H9 (cell line): ENCODE measurements around the gene KRT13. TPM values are rescaled to one million over a fixed set of nuclear protein-coding genes. Genes with fewer than 3 reads are reported as not detected.

Experiments
- DNase-seq: peaks from one replicate; pipeline ENCODE4 v3.0.0-alpha.2; 2017
- H2AFZ ChIP-seq: one replicate; pipeline ENCODE4 v1.6.1; 2013; ENCODE audit warnings: mild to moderate bottlenecking, low read length, control low read depth, moderate library complexity
- H2AK5ac ChIP-seq: 2 replicates; pipeline ENCODE4 v1.6.1; 2013; ENCODE audit warnings: low read length, control low read depth, mixed read lengths; ENCODE audit not compliant: insufficient read length
- H2BK120ac ChIP-seq: one replicate; pipeline ENCODE4 v1.6.1; 2013; ENCODE audit warnings: low read depth, mild to moderate bottlenecking, low read length, control low read depth, inconsistent platforms; ENCODE audit not compliant: poor library complexity, severe bottlenecking
- H2BK12ac ChIP-seq: 2 replicates; pipeline ENCODE4 v1.6.1; 2013; ENCODE audit warnings: low read length, control low read depth, mixed read lengths, low read depth; ENCODE audit not compliant: insufficient read length
- H2BK15ac ChIP-seq: 2 replicates; pipeline ENCODE4 v1.6.1; 2013; ENCODE audit warnings: low read depth, low read length, control low read depth
- H2BK20ac ChIP-seq: one replicate; pipeline ENCODE4 v1.6.1; 2013; ENCODE audit warnings: low read depth, mild to moderate bottlenecking, low read length, control low read depth, inconsistent platforms; ENCODE audit not compliant: poor library complexity, severe bottlenecking
- H2BK5ac ChIP-seq: 2 replicates; pipeline ENCODE4 v1.6.1; 2013; ENCODE audit warnings: low read length, control low read depth, mixed read lengths; ENCODE audit not compliant: insufficient read length
- H3K14ac ChIP-seq: 2 replicates; pipeline ENCODE4 v1.6.1; 2013; ENCODE audit warnings: low read length, control low read depth; ENCODE audit not compliant: insufficient read depth
- H3K18ac ChIP-seq: 2 replicates; pipeline ENCODE4 v1.6.1; 2013; ENCODE audit warnings: low read depth, mild to moderate bottlenecking, mixed read lengths, low read length, control low read depth; ENCODE audit not compliant: insufficient read length
- H3K23ac ChIP-seq: 2 replicates; pipeline ENCODE4 v1.6.1; 2013; ENCODE audit warnings: low read length, control low read depth, mixed read lengths, low read depth; ENCODE audit not compliant: insufficient read length
- H3K23me2 ChIP-seq: 2 replicates; pipeline ENCODE4 v1.6.1; 2013; ENCODE audit warnings: low read depth, mild to moderate bottlenecking, mixed read lengths, low read length, control low read depth; ENCODE audit not compliant: insufficient read length, poor library complexity, severe bottlenecking
- H3K27ac ChIP-seq: 2 replicates; pipeline ENCODE4 v1.5.1; 2013; ENCODE audit warnings: low read length, control low read depth, mixed read lengths, low read depth; ENCODE audit not compliant: insufficient read length
- H3K27me3 ChIP-seq: 2 replicates; pipeline ENCODE4 v1.6.1; 2013; ENCODE audit warnings: low read length, control low read depth, inconsistent platforms; ENCODE audit not compliant: insufficient read depth
- H3K4ac ChIP-seq: 2 replicates; pipeline ENCODE4 v1.6.1; 2013; ENCODE audit warnings: low read depth, mild to moderate bottlenecking, control low read depth, inconsistent platforms, low read length, moderate library complexity
- H3K4me1 ChIP-seq: 2 replicates; pipeline ENCODE4 v1.6.1; 2013; ENCODE audit warnings: low read length, control low read depth, inconsistent platforms; ENCODE audit not compliant: insufficient read depth
- H3K4me2 ChIP-seq: 2 replicates; pipeline ENCODE4 v1.6.1; 2013; ENCODE audit warnings: low read length, control low read depth, mixed read lengths; ENCODE audit not compliant: insufficient read length, insufficient read depth
- H3K56ac ChIP-seq: 2 replicates; pipeline ENCODE4 v1.6.1; 2013; ENCODE audit warnings: low read depth, mild to moderate bottlenecking, mixed read lengths, low read length, control low read depth; ENCODE audit not compliant: insufficient read length
- H3K79me1 ChIP-seq: 2 replicates; pipeline ENCODE4 v1.6.1; 2013; ENCODE audit warnings: low read depth, mild to moderate bottlenecking, moderate library complexity, low read length, control low read depth, inconsistent platforms; ENCODE audit not compliant: insufficient read depth, poor library complexity, severe bottlenecking
- H3K79me2 ChIP-seq: 2 replicates; pipeline ENCODE4 v1.6.1; 2013; ENCODE audit warnings: low read length, control low read depth, inconsistent platforms; ENCODE audit not compliant: insufficient read depth
- H3K9ac ChIP-seq: 2 replicates; pipeline ENCODE4 v1.6.1; 2013; ENCODE audit warnings: low read length, control low read depth, mixed read lengths; ENCODE audit not compliant: insufficient read length; ENCODE audit errors: extremely low read depth
- H3K9me3 ChIP-seq: one replicate; pipeline ENCODE4 v1.6.1; 2013; ENCODE audit warnings: low read depth, low read length, inconsistent platforms; ENCODE audit not compliant: control insufficient read depth
- H3T11ph ChIP-seq: one replicate; pipeline ENCODE4 v1.6.1; 2013; ENCODE audit warnings: mild to moderate bottlenecking, low read length, control low read depth, inconsistent platforms
- H4K20me1 ChIP-seq: one replicate; pipeline ENCODE4 v1.6.1; 2013; ENCODE audit not compliant: control insufficient read depth, insufficient read length, insufficient read depth
- H4K5ac ChIP-seq: 2 replicates; pipeline ENCODE4 v1.6.1; 2013; ENCODE audit warnings: low read depth, mild to moderate bottlenecking, mixed read lengths, low read length, control low read depth; ENCODE audit not compliant: insufficient read length
- H4K8ac ChIP-seq: replicated peaks from 2 replicates; pipeline ENCODE4 v1.6.1; 2013; ENCODE audit warnings: low read length, control low read depth, mixed read lengths, low read depth; ENCODE audit not compliant: insufficient read length
- H4K91ac ChIP-seq: 2 replicates; pipeline ENCODE4 v1.6.1; 2013; ENCODE audit warnings: low read depth, mild to moderate bottlenecking, moderate library complexity, mixed read lengths, low read length, control low read depth; ENCODE audit not compliant: insufficient read length
- H3K27ac Mint-ChIP-seq, 3 experiments: 2 replicates in 2 of 3; 3 replicates in 1 of 3; pipeline ENCODE4 v1.8.0; 2020 to 2021; ENCODE audit warnings: mixed read lengths in 3 of 3, mild to moderate bottlenecking in 1 of 3, moderate library complexity in 1 of 3
- H3K27me3 Mint-ChIP-seq: 2 replicates; pipeline ENCODE4 v1.8.0; 2021; ENCODE audit warnings: low read depth, mild to moderate bottlenecking, moderate library complexity, mixed read lengths
- H3K36me3 Mint-ChIP-seq, 3 experiments: 2 replicates in 2 of 3; 3 replicates in 1 of 3; pipeline ENCODE4 v1.8.0; 2020 to 2021; ENCODE audit warnings: low read depth in 3 of 3, mixed read lengths in 3 of 3; ENCODE audit not compliant: insufficient read depth in 1 of 3
- H3K4me1 Mint-ChIP-seq, 2 experiments: 2 replicates each; pipeline ENCODE4 v1.8.0; 2020; ENCODE audit warnings: mixed read lengths in 2 of 2
- H3K4me3 Mint-ChIP-seq, 2 experiments: 2 replicates in 1 of 2; 3 replicates in 1 of 2; pipeline ENCODE4 v1.8.0; 2020 to 2021; ENCODE audit warnings: mild to moderate bottlenecking in 2 of 2, mixed read lengths in 2 of 2, moderate library complexity in 1 of 2
- H3K9me3 Mint-ChIP-seq, 2 experiments: 2 replicates in 1 of 2; 3 replicates in 1 of 2; pipeline ENCODE4 v1.8.0; 2020; ENCODE audit warnings: mild to moderate bottlenecking in 2 of 2, mixed read lengths in 2 of 2, moderate library complexity in 1 of 2
- WGBS: extraction: QIAGEN DNeasy Blood & Tissue Kit; methylation state at CpG from one replicate; pipeline ENCODE4 v1.1.7; 2013; ENCODE audit warnings: missing lambda C conversion rate, low lambda C conversion rate, mixed read lengths; ENCODE audit not compliant: insufficient read length; ENCODE audit errors: extremely low coverage; 5-methylcytosine and 5-hydroxymethylcytosine counted together
- total RNA-seq: library from RNA; stranded (reverse); gene quantifications from 2 replicates; pipeline ENCODE4 v1.2.1, GENCODE V29; 2021
- TF ChIP-seq, protein P1 (sequence below): fragments of 200-600 bp; sonication (generic); conservative IDR thresholded peaks from 3 replicates; pipeline ENCODE4 v1.8.0; 2021; ENCODE audit warnings: antibody characterized with exemption, mild to moderate bottlenecking

KRT13 gene
- total RNA-seq, 1 experiment from 2014 or later: not detected

DNA sequence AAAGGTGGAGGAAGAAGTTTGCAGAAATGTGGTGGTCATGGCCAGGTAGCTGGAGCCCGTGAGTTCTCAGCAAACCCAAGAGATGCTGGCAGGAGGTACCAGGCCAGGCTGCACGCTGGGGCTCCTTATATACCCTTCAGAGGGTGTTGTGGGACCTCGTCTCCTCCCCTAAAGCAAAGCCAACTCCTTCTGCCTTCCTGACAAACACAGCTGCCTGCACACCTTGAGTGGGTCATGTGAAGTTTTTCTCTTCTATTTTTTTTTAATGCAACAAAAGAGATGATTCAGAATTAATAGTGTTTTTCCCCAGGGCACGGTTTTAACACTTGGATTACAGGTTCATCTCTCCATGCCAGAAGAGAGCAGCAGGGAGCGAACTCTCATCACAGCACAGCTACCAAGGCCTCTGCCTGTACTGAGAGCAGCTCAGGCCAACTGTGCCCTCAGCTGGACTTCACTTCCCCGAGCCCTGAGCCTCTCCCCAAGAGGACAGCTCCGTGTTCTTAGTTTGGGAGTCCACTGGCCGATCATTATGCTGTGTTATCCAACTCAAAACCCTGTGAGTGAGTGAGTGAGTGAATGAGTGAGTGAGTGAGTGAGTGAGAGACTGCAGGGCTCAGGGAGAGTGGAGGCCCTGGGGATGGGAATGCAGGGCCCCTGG lies 13.5 kb upstream of the KRT13 start, which contains the start of gene KRT15:
KRT15 (minus strand) TSS at position 102 of the 661 bp plus-strand sequence; CDS start at position 39, 63 bp downstream.
- Histone ChIP-seq H2BK120ac (no peak within 1 kb of the TSS), H3K4ac (no peak within 1 kb of the TSS), H3T11ph (no peak within 1 kb of the TSS), H4K20me1 (no peaks in the 10 kb centered on the region), H2BK5ac (no peak within 1 kb of the TSS), H3K27ac (no peak within 1 kb of the TSS), H3K4me2 (no peak within 1 kb of the TSS), H3K56ac (no peak within 1 kb of the TSS), H4K8ac (no peak within 1 kb of the TSS), H3K27me3 (no peaks in the 10 kb centered on the region), H2BK15ac (no peak within 1 kb of the TSS), H3K9ac (no peak within 1 kb of the TSS), H3K23ac (no peak within 1 kb of the TSS), H4K91ac (no peak within 1 kb of the TSS), H2BK20ac (no peak within 1 kb of the TSS), H3K14ac (no peak within 1 kb of the TSS; the same call in 1 of the 2 replicates), H3K79me1 (no peaks in the 10 kb centered on the region), H4K5ac (no peak within 1 kb of the TSS), H3K23me2 (no peaks in the 10 kb centered on the region), H3K79me2 (no peaks in the 10 kb centered on the region), H2AK5ac (no peak within 1 kb of the TSS), H3K4me1 (no peaks in the 10 kb centered on the region; the same call in 1 of the 2 replicates), H3K18ac (no peak within 1 kb of the TSS), H2AFZ (no peak within 1 kb of the TSS), H2BK12ac (no peak within 1 kb of the TSS), H3K9me3 (no peaks in the 10 kb centered on the region)
- DNase-seq: no peak
- peaks cover 6 to 13% (median 10%) of the 10 kb centered on the region in 3 experiments; a peak in 6 of 7 replicates for H3K36me3 Mint-ChIP-seq
- no peaks in the 10 kb centered on the region; a peak in 2 of 5 replicates for H3K9me3 Mint-ChIP-seq
- H3K27ac Mint-ChIP-seq: peak within 1 kb of the TSS in 1 of 3 experiments; percentile 74; a peak in 2 of 7 replicates
- TF ChIP-seq, protein P1, sequence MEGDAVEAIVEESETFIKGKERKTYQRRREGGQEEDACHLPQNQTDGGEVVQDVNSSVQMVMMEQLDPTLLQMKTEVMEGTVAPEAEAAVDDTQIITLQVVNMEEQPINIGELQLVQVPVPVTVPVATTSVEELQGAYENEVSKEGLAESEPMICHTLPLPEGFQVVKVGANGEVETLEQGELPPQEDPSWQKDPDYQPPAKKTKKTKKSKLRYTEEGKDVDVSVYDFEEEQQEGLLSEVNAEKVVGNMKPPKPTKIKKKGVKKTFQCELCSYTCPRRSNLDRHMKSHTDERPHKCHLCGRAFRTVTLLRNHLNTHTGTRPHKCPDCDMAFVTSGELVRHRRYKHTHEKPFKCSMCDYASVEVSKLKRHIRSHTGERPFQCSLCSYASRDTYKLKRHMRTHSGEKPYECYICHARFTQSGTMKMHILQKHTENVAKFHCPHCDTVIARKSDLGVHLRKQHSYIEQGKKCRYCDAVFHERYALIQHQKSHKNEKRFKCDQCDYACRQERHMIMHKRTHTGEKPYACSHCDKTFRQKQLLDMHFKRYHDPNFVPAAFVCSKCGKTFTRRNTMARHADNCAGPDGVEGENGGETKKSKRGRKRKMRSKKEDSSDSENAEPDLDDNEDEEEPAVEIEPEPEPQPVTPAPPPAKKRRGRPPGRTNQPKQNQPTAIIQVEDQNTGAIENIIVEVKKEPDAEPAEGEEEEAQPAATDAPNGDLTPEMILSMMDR: no peak
- peaks cover 23 to 34% of the 10 kb centered on the region in 2 experiments for H3K4me1 Mint-ChIP-seq
- H3K4me3 Mint-ChIP-seq: no peak within 1 kb of the TSS
- H3K27me3 Mint-ChIP-seq: no peaks in the 10 kb centered on the region; the same call in 1 of the 2 replicates
- WGBS: no CpG with 5 or more reads among the region's 8 CpGs
